ENCODE data around the gene UBXN6.

Gene UBXN6

DNA sequence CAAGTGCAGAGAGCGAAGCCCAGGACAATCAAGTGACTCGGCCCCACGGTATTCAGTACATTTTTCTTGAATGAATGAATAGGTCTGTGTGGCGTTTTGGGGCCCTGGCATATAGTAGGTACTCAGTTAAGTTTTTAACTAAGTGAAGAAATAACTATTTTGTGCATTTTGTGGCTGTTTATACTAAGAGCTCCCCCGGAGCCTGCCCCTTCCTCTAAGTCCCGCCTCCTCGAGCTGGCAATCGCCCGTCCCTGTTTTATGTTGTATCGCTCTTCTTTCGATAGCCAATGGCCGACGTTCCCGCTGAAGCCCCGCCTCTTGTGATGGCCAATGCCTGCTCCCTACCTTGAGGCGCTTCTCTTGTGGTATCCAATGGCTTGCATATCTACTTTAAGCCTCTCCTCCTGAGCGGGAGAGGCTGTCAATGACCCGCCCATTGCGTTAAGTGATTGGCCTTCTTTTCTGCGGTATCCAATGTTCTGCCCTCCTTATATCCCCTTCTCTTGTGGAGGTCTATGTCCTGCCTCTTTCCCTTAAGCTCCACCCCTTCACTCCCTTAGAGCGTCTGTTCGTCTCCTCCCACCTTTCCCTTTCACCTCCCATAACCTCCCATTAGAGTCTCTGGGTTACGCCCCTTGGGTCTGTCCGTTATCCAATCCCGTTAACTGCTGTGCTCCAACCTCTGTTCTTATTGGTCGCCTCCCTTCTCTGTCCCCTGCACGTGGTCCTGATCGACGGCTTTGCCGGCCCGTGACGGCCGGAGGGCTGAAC, 14.0 kb upstream of the UBXN6 start:
- Mint-ChIP-seq H3K27ac (no peak overlapping the region), H3K27me3 (ENCODE audit: low read depth) (no peaks in the 10 kb centered on the region), H3K4me3 (no peak overlapping the region), H3K36me3 (ENCODE audit: low read depth) (peaks cover 3% of the 10 kb centered on the region), H3K9me3 (no peaks in the 10 kb centered on the region), H3K4me1 (peaks cover 8% of the 10 kb centered on the region)
- TF ChIP-seq, protein P1, sequence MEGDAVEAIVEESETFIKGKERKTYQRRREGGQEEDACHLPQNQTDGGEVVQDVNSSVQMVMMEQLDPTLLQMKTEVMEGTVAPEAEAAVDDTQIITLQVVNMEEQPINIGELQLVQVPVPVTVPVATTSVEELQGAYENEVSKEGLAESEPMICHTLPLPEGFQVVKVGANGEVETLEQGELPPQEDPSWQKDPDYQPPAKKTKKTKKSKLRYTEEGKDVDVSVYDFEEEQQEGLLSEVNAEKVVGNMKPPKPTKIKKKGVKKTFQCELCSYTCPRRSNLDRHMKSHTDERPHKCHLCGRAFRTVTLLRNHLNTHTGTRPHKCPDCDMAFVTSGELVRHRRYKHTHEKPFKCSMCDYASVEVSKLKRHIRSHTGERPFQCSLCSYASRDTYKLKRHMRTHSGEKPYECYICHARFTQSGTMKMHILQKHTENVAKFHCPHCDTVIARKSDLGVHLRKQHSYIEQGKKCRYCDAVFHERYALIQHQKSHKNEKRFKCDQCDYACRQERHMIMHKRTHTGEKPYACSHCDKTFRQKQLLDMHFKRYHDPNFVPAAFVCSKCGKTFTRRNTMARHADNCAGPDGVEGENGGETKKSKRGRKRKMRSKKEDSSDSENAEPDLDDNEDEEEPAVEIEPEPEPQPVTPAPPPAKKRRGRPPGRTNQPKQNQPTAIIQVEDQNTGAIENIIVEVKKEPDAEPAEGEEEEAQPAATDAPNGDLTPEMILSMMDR (IDR thresholded peaks at IDR 0.05; ENCODE audit: unreplicated experiment in 3 of 3), result no peak

DNA sequence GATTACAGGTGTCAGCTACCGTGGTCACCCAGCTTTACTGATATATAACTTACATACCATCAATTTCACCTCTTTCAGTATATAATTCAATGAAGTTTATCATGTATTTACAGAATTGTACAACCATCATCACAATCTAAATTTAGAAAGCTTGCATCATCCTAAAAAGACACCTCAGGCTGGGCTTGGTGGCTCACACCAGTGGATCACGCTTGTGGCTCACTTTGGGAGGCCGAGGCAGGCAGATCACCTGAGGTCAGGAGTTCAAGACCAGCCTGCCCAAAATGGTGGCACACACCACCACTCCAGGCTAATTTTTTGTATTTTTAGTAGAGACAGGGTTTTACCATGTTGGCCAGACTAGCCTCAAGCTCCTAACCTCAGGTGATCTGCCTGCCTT, 10.2 kb upstream of the UBXN6 start:
- TF ChIP-seq, protein P1 (IDR thresholded peaks at IDR 0.05; ENCODE audit: unreplicated experiment in 3 of 3), result no peak
- no peak overlapping the region for H3K4me3 Mint-ChIP-seq
- no peaks in the 10 kb centered on the region for H3K4me1 Mint-ChIP-seq
- no peaks in the 10 kb centered on the region for H3K36me3 Mint-ChIP-seq (ENCODE audit: low read depth)
- H3K27me3 Mint-ChIP-seq (ENCODE audit: low read depth), result no peaks in the 10 kb centered on the region
- no peaks in the 10 kb centered on the region for H3K9me3 Mint-ChIP-seq
- no peak overlapping the region for H3K27ac Mint-ChIP-seq

DNA sequence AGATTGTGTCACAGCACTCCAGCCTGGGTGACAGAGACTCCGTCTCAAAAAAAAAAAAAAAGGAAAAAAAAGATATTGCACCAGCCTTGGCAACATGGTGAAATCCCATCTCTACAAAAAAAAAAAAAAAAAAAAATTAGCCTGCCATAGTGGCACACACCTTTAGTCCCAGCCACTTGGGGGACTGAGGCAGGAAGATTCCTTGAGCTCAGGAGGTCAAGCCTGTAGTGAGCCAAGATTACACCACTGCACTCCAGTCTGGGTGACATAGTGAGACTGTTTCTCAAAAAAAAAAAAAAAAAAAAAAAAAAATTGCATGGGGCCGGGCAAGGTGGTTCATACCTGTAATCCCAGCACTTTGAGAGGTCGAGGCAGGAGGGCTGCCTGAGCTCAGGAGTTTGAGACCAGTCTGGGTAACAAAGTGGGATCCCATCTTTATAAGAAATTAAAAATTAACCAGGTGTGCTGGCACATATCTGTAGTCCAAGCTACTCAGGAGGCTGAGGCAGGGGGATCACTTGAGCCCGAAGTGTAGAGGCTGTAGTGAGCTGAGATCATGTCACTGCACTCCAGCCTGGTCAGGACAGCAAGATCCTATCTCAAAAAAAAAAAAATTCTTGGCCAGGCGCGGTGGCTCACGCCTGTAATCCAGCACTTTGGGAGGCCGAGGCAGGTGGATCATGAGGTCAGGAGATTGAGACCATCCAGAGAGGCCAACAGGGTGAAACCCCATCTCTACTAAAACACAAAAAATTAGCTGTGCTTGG, 7.4 kb upstream of the UBXN6 start:
- H3K27me3 Mint-ChIP-seq (ENCODE audit: low read depth), result no peaks in the 10 kb centered on the region
- H3K27ac Mint-ChIP-seq, result no peak overlapping the region
- TF ChIP-seq, protein P1 (IDR thresholded peaks at IDR 0.05; ENCODE audit: unreplicated experiment in 3 of 3), result no peak
- H3K36me3 Mint-ChIP-seq (ENCODE audit: low read depth), result no peaks in the 10 kb centered on the region
- H3K9me3 Mint-ChIP-seq, result no peaks in the 10 kb centered on the region
- no peak overlapping the region for H3K4me3 Mint-ChIP-seq
- no peaks in the 10 kb centered on the region for H3K4me1 Mint-ChIP-seq

DNA sequence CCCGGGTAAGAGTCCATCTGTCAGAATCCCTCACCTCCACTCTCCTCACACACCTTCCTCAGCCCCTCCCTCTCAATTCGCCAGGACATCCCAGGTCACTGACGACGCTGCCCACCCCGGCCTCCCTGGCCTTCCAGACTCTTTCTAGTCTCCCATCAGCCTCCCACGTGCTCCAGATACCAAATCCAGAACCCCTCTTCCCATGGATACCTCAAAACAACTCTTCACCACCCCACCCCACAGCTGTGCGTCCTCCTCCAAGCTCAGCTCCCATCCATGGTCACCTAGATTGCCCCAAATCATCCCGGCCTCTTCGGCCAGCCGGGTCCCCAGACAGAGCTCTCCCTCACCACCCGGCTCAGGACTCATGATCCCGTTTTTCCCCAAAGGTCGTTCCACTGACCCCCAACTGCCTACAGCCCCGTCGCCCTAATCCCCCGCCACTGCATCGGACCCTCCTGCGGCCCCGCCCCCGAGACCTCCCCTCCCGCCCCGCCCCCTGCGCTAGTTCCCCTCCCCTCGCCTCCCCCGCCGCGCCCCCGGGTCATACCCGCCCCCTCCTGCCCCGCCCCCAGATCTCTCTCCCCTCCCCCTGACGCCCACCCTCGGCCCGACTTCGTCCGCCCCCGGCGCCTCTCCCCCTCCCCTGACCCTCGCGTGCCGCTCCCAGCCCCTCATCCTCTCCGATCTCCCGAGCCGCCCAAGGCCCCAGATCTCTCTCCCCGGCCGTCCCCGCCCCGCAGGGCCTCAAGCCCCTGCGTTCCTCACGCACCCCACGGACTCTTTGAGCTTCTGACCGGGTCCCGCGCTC, 546 bp downstream of the UBXN6 start:
- H3K27me3 Mint-ChIP-seq (ENCODE audit: low read depth), result no peaks in the 10 kb centered on the region
- peak overlapping the region; percentile 99 for H3K27ac Mint-ChIP-seq
- H3K4me3 Mint-ChIP-seq, result peak overlapping the region; percentile 96 to 98 (median 96)
- H3K9me3 Mint-ChIP-seq, result no peaks in the 10 kb centered on the region
- peaks cover 4% of the 10 kb centered on the region for H3K36me3 Mint-ChIP-seq (ENCODE audit: low read depth)
- H3K4me1 Mint-ChIP-seq, result peaks cover 21% of the 10 kb centered on the region
- TF ChIP-seq, protein P1 (IDR thresholded peaks at IDR 0.05; ENCODE audit: unreplicated experiment in 3 of 3), result no peak

DNA sequence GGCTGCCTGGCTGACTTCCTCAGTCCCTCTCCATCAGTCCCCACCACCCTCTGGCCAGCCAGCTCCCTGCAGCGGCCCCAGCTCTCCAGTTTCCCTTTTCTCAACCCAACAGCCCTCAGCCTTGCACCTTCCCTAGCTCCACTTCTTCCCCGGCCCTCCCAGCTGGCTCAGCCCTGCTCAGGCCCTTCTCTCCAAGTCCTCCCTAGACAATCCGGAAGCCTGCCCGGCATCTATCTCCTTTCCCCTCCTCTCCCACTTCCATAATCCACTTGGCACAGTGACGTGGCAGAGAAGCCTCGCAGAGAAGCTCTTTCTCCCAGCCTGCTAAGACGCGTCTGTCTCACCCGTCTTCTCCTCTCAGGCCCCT, 1.1 kb downstream of the UBXN6 start:
- peak overlapping the region; percentile 96 to 98 (median 96) for H3K4me3 Mint-ChIP-seq
- H3K36me3 Mint-ChIP-seq (ENCODE audit: low read depth), result peaks cover 4% of the 10 kb centered on the region
- H3K27ac Mint-ChIP-seq, result peak overlapping the region; percentile 99
- TF ChIP-seq, protein P1 (IDR thresholded peaks at IDR 0.05; ENCODE audit: unreplicated experiment in 3 of 3), result no peak
- no peaks in the 10 kb centered on the region for H3K27me3 Mint-ChIP-seq (ENCODE audit: low read depth)
- peaks cover 21% of the 10 kb centered on the region for H3K4me1 Mint-ChIP-seq
- H3K9me3 Mint-ChIP-seq, result no peaks in the 10 kb centered on the region
